ENCODE results near the gene OR10J4.

GRCh38 chr1:159459551-159459950, 27.5 kb downstream of the OR10J4 start:
- TF ChIP-seq CTCF (IDR thresholded peaks at IDR 0.05): no peak
- no peak for TF ChIP-seq POLR2A (IDR thresholded peaks at IDR 0.05)
- TF ChIP-seq POLR2AphosphoS5 (IDR thresholded peaks at IDR 0.05): no peak
- no peak for TF ChIP-seq EP300 (IDR thresholded peaks at IDR 0.05)
